NOMO-1 treated with dmso at 0.1 percent for 144 hours (cell line): ENCODE measurements around the gene HSPA9.

ENCODE experiments used
- DNase-seq: peaks from one replicate; lab custom pipeline; 2025; ENCODE audit not compliant: unreplicated experiment; lab: John Stamatoyannopoulos, UW

Gene HSPA9

DNA sequence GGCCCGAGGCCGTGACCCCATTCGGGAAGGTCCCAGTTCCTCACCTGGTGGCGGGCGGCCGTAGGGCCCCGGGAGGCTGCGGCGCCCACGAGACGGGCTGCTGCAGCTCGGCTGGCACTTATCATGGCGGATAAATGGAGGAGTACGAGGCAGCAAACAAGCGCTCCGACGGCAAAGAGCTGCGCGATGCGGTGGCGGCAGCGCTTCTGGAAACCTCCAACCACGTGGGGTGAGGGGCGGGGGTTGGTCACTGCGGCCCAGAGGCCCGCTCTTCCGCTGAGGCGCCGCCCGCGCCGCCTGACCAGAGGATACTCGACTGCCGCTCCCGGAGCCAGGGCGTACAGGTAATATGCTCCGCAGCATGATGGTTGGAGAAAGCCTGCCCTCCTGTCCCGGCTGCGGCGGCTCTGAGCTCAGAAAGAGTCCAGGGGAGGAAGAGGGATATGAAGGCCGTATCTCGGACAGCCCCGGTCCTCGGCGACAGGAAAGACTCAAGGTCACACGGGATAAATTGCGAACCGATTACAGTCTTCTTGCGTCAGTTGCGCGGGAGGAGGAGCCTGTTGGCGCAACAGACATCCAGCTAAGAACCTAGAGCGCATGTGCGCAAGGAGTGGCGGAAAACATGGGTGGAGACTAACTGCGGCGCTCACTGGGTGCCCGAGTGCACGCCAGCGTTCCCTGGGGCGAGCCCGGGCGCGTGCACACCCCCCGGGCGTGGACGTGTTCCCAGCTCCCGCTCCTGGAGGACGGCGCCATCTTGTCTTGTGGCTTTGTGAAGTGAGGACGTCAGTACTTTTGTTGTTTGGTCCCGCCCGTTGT lies at the start of gene HSPA9:
TSS of gene HSPA9 (minus strand) at position 208 of the 822 bp plus-strand sequence. CDS start at position 125, 83 bp downstream.
- peak; percentile 99 for DNase-seq

GRCh38 chr5:138623053-138623452 lies 47.9 kb upstream of the HSPA9 start:
- no peak for DNase-seq

GRCh38 chr5:138622051-138622450 lies 46.9 kb upstream of the HSPA9 start:
- no peak for DNase-seq

DNA sequence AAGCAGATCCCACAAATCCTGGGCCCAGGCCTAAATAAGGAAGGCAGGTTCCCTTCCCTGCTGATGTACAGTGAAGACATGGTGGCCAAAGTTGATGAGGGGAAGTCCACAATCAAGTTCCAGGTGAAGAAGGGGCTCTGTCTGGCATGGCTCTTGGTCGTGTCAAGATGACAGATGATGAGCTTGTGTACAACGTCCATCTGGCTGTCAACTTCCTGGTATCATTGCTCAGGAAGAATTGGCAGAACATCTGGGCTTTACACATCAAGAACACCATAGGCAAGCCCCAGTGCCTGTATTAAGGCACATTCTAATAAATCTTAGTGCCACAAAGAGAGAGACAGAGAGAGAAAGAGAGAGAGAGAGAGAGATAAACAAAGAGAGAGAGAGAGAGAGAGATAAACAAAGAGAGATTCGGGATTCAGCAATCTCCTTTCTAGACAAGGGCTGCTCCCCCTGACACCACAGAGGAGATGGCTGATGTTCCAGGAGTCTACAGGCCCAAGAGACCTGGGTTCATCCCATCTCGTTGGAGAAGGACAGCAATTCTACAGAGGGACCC lies 45.5 kb upstream of the HSPA9 start:
- DNase-seq = no peak

DNA sequence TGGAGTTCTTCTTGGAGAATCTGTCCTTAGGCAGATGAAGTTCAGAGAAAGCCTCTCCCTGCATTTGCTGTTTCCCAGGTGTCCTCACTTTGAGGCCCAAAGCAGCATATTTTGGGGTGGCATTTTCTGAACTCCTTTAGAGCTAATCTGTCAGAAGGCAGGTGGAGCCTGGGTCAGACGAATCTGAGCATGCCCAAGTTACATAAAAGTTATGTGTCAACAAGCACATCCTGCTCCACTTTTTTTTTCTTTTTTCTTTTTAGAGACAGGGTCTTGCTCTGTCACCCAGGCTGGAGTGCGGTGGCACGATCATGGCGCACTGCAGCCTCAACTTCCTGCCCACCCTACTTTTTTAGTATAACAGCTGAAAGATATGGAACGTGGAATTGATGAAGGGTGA lies 41.3 kb upstream of the HSPA9 start:
- no peak for DNase-seq

DNA sequence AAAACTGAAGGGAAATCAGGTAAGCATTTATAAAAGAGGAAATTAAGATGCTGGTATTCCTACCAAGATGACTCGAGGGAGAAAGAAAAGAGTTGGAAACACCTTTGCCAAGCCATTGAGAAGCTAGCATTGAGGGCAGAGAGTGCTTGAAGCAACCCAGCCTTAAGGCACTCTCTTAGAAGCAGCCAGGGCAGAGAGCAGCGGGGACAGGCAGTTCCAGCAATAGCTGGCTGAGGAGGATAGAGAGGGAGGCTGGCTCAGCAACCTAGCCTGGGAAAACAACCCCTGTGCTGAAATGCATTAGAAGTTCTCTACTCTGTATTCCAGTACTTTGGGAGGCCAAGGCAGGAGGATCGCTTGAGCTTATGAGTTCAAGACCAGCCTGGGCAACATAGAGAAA lies 40.3 kb upstream of the HSPA9 start:
- DNase-seq = no peak

DNA sequence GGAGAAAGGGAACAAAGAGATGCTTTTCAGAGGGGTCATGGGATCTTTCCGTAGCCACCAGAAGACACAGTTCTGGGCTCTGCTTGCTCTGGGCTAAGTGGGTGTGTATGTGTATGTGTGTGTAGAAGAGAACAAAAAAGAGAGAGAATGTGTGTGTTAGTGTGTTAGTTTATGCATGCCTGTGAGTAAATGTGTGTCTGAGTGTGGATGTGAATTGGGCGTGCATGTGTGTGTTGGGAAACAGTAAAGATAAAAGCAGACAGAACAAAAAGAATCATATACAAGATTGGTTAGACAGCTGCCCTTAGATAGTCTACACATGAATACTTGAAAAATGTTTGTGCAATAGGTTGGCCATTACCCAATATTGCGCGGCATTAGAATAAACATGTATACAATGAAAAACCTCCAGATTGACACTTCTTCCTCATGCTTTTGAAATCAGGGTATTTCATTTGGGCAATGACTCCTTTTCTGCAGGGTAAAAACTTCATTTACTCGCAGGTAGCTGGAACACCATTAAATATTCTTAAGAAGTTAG lies 36.5 kb upstream of the HSPA9 start:
- no peak for DNase-seq

GRCh38 chr5:138610918-138611677 lies 35.9 kb upstream of the HSPA9 start:
- DNase-seq = no peak

GRCh38 chr5:138610415-138610917 lies 35.3 kb upstream of the HSPA9 start:
- DNase-seq = no peak

DNA sequence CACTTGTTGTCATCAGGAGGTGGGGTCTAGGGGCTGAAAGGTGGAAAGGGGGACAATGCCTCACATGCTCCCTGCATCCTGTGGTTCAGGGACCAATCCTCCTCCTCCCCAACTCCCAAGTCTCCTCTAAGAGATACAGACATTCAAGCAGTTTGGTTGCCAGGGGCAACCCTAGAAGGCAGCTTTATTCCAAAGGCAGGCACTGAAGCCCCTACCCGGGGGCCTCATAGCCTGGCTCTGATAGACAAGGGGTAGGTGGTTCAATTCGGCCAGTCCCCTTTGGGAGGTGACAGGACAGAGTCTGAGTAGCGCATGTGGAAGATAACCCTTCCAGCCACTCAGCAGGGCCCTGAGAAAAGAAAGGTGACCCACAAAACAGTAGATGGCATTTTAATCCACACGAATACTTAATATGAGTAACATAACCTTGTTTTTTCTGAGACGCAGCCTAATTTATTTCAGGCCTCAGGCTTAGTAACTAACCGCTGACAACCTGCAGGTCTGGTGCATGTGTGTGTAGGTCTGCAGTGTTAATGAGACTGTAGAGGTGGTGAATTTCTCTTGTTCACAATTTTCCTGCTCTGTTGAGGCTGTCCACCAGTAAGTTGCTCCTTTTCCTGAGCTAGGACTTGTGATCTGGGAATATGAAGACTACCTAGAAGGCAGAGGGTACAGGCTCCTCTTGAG lies 31.3 kb upstream of the HSPA9 start:
- DNase-seq = no peak

DNA sequence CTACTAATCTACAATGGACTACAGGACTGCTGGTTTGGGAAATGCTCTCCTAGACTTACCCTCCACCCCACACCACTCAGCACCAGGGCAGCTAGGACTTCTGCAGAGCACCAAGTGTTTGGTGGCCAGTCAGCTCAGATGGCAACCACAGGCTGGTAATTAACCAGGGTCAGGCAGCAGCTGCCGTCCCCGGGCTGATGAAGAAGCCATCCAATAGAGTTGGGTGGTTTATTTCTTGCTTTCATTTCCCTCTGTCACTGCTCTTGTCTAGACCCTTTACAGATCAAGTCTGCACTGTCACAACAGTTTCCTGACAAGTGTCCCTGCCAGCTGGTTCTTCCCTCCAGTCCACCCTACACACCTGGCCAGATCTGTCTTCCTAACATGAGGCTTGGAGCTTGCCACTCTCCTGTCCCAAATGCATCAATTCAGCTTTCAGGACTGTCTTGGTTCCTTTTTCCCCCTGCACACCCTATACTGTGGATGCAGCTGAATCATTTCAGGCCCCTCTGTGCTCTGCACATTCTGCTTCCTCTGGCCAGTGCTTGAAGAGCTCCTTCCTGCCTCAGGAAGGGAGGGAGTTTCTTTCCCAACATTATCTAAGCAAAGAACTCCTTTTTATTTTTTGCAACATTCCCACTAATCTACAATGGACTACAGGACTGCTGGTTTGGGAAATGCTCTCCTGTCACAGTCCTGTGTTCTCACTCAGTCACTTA lies 30.2 kb upstream of the HSPA9 start:
- DNase-seq = peak; percentile 27

- no peak for DNase-seq
These were observed 29.1 kb upstream of the HSPA9 start for GRCh38 chr5:138604176-138604785.

- DNase-seq = no peak
These were observed 28.2 kb upstream of the HSPA9 start for GRCh38 chr5:138603249-138603920.

GRCh38 chr5:138602371-138603000 lies 27.3 kb upstream of the HSPA9 start:
- DNase-seq = no peak

DNA sequence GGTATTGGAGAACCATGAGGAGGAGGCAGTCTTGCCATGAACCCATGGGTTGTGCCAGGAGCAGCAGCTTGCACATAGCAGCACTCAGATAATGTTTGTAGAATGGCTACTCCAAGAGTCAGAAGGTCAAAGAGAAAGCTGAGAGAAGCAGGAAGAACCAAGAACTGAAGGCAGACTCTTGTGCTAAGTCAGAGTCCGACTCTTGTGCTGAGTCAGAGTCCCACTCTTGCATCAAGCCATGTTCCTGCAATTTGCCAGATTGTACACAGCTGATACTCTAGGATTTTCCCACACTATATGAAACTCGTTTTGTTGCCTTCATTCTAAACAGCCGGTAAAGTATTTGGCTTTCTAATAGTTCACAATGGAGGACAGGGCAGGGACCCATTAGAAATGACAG lies 26.2 kb upstream of the HSPA9 start:
- no peak for DNase-seq

- no peak for DNase-seq
These were observed 25.2 kb upstream of the HSPA9 start for GRCh38 chr5:138600446-138600845.

DNA sequence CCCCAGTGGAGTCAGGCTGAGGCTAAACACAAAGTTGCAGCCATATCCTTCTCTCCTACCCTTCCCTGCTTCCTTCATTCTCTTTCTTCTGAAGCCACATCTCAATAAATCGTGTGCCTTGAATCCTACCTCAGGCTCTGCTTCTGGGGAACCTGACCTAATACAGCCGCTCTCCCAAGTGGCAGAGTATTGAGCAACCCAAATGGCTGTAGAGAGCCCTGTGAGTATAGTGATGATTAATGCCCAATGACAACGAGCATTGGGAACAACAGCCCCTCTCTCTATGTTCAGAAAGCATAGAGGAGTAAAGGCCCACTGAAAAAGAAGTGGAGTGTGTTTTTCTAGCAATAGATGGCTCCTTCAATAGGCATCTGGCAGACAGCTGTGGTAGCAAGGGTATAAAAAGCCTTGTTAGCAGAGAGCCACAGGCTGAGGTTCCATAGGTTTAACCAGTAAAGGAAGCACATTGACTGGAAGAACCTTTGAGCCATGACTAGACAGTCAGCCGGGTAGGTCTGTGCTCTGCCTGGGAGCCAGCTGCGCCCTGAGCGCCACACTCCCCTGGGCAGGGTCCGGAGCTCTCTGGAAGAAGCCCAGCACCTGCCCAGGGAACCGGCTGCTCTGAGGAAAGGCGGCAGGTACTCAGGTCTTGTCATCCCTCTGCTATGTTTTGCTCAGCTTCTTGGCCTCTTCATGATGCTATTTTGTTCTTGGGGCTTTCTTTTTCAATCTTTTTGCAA lies 22.6 kb upstream of the HSPA9 start:
- DNase-seq = no peak
